GM19468 (cell line): ENCODE results near the gene CACNA1C.

Source experiments
- ATAC-seq: cut with Tn5 transposase; IDR thresholded peaks from one replicate; pipeline ENCODE4 v1.9.1; 2021; ENCODE audit warnings: mild to moderate bottlenecking, moderate library complexity, moderate number of reproducible peaks; ENCODE audit not compliant: unreplicated experiment; ENCODE audit errors: extremely low read depth

The CACNA1C gene

DNA sequence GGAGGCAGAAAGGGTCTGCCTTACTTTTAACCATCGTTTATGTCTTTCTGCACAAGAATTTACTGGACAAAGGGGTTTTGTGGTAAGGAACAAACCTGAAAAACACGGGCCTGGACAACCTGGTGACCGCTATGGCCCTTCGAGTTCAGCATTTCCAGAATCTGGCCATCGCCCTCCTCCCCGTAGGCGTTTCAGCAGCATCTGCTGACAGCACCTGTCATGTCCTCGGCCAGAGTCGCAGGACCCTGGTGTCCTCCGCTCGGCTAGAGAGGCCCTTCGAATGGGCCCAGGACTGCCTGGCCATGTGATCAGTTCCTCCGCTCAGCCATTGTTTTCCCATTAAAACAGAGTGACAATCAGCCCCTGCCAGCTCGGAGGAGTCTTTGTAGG lies 599.2 kb downstream of the CACNA1C start:
- no peak for ATAC-seq

DNA sequence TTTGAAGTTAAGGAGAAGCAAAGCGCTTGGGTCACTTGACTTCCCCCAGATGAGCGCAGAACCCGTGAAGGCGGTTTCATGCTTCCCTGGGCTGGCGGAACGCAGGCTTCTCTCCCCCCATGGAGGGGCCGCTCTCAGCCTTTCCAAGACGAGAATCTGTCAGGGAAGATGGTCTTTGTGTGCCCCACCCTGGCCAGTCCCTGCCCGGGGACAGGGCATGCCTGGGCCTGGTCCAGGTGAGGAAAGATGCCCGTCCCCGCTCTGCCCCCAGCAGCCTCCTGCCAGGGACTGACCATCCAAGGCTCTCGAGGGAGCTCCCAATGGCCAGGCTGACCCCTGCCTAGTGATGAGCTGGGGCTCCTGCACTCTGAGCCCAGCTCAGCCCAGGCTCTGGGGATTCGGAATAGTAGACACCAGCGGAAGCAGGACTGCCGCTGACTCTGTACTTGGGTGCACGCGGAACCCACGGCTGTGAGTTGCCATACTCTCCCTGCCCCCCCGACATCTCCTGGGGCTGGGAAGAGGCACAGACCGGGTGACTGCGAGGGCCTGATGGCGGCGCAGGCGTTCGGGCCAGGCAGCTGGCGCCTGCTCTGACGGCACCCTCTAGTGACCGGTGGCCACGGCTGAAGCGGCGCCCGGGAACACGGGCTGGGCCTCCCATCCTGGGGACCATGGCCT lies 599.8 kb downstream of the CACNA1C start:
- ATAC-seq = no peak

- no peak for ATAC-seq
Observed at GRCh38 chr12:2653461-2653965, 600.7 kb downstream of the CACNA1C start.

DNA sequence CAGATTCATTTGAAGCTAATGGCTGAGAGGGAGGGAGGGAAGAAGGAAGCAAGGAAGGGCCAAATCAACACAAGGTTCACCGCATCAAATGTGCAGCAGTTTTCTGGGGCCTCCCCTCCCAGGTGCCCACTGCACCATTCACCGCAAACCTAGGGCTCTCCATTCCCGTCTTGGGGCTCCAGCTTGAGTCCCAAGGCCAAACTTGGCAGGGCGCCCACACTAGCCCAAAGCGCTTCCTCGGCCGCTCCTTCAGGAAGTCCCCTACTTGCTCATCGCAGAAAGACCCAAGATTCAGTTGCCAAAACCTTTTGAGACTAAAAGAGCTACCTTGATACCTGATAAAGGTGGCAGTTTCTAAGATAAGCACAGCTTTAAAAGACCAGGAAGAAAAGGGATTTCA lies 601.5 kb downstream of the CACNA1C start:
- ATAC-seq = no peak

DNA sequence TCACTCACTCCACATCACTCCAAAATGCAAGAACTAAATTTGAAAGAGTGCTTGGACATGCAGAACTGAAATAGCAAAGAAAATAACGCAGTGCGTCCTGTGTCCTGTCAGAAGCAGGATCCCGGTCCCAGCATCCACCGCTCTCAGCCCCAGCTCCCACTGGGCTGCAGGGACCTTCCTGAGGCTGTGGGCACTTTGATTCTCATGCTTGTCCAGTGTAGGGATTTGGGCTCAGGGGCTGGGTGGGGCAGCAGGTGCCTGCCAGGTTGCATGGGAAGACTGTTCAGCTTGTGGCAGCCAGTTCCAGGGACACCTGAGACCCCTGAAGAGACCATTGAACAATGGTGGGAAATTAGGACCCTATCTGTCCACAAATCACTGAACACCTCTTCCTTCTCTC lies 602.0 kb downstream of the CACNA1C start:
- ATAC-seq = no peak

DNA sequence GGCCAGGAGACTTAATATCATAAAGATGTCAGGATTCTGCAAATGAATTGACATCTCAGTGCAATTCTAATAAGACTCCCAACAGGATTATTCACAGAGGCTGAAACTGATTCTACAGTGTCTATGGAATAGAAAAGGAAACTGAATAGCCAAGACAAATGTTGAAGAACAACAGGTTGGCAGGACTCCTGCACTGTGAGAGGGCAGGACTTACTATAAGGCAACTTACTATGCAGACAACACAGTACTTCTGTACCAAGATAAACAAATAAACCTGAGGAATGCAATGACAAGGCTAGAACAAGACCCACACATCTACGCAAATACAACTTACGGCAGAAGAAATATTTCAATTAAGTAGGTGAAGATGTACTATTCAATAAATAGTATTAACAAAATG lies 609.7 kb downstream of the CACNA1C start:
- ATAC-seq = no peak

GRCh38 chr12:2664721-2665577 lies 612.2 kb downstream of the CACNA1C start:
- no peak for ATAC-seq

DNA sequence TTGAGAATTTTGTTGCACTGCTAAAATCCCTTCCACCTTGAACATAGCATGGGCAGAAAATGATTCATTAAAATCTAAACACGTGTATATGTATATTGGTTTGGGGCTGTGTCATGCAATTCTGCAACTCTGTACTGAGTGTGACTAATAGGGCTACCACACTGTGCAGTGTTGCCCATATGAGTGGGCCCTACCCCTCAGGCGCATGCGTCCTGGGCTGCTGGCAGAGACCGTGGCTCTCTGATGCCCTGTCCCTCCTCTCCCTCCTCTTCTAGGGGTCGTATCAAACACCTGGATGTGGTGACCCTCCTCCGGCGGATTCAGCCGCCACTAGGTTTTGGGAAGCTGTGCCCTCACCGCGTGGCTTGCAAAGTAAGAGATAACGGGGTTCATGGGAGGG lies 613.6 kb downstream of the CACNA1C start:
- ATAC-seq = no peak

- no peak for ATAC-seq
Observed at GRCh38 chr12:2666846-2667245, 614.1 kb downstream of the CACNA1C start.

- no peak for ATAC-seq
Observed at GRCh38 chr12:2667716-2668440, 615.1 kb downstream of the CACNA1C start.

DNA sequence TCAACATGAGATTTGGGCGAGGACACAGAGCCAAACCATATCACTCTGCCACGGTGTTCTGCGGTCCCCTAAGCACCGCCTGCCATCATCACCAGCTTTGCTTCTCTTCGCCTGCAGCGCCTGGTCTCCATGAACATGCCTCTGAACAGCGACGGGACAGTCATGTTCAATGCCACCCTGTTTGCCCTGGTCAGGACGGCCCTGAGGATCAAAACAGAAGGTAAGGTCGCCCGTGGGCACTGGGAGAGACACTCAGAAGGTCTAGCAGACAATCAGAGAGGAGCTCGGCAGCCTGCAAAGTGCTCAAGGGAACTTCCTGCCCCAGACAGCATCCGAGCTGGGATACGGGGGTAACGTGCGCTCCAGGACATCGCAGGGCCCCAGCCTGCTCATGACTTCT lies 616.0 kb downstream of the CACNA1C start:
- no peak for ATAC-seq

DNA sequence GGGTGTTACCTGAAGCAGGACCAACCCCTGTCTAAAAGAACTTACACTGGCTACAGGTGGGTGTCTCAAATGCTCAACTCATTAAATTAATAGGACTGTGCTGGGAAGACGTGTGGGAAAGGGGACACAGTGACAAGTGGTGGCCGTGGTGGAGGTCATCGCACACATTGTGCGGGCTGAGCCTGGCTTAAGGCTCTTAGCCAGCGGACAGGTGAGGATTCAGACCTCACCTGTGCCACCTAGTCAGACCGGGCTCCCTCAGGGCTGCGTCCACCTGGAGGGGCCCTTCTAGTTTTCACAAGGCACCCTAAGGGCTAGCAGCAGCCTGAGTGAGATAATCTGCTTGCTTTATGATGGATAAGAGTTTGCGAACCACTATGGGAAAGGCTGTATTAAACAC lies 616.8 kb downstream of the CACNA1C start:
- ATAC-seq = no peak

GRCh38 chr12:2672863-2673262 lies 620.1 kb downstream of the CACNA1C start:
- ATAC-seq = no peak

DNA sequence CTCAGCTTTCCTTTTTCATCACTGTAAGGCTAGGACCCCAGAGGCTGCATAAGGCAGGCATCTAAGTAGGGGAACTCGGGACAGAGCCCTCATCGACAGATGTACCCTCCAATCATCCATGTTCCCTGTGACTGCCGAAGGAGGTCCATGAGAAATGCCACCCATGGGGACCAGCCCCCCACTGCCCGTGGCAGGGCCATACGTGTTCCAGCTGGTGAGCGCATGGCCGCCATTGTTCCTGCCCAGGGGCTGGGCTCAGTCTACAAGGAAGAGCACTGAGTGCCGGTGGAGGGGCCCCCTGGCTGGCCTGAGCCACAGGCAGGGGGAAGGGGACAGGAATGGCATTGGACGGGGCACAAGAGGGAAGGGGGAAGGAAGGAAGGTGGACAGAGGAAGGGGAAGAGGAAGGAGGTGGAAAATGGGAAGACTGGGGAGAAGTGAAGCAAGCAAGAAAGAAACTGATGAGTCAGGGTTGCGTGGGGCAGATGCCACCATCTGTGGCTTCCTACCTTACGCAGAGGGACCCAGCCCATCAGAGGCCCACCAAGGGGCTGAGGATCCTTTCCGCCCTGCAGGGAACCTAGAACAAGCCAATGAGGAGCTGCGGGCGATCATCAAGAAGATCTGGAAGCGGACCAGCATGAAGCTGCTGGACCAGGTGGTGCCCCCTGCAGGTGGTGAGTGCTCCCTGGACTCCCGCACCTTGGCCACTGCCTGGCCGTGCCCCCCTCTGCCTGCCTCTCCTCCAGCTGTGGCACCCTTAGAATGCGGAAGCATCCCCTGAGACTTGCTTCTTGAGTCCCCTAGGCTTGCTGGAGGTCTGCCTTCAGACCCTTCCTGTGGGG lies 621.4 kb downstream of the CACNA1C start:
- ATAC-seq = no peak

- ATAC-seq = no peak
Observed at GRCh38 chr12:2675776-2676175, 623.0 kb downstream of the CACNA1C start.

- ATAC-seq = no peak
Observed at GRCh38 chr12:2677142-2677880, 624.5 kb downstream of the CACNA1C start.

DNA sequence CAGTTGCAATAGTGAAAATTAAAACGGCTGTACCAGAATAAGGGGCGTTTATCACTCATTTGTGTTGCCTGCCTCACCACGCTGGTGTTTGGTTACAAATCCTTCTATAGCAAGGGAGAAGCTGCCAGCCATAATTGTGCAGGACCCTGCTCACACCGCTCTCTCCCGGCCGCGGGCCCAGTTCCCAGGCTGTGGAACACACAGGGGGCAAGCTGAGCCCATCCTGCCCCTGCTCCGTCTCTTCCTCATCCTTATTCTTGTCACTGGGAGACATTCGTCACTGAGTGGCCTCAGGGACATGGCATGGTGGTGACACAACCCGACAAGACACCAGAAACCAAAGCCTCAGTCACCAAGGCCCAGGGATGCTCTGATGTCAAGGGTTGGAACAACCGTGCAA lies 625.6 kb downstream of the CACNA1C start:
- ATAC-seq = no peak

DNA sequence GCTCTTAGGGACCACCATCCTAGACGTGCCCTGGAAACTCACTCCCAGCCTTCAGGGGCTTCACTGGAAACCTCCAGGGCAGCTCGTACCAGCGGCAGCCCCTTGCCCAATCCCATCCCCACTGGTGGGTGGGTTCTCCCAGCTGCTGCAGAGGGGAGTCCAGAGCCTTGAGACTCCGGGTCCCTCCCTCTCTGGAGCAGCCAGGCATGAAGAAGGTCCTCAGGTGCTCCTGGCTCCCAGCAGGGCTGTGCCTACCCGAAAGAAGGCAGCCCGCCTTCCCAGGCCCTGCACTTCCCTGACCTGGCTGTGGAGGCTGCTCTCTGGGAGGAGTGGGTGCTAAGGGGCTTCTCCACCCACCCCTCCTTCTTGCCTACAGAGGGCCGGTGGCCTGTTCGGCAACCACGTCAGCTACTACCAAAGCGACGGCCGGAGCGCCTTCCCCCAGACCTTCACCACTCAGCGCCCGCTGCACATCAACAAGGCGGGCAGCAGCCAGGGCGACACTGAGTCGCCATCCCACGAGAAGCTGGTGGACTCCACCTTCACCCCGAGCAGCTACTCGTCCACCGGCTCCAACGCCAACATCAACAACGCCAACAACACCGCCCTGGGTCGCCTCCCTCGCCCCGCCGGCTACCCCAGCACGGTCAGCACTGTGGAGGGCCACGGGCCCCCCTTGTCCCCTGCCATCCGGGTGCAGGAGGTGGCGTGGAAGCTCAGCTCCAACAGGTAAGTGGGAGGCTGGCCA lies 626.5 kb downstream of the CACNA1C start:
- ATAC-seq = no peak
